OCI-LY1 (cell line): ENCODE measurements around the gene ASMTL.
"Not testable (repeated sequence)": the region's sequence is repeated elsewhere in the genome, so short reads cannot be mapped to it uniquely, and the experiment has no call there.

Source experiments
- H2AFZ ChIP-seq: fragments of 200-600 bp; sonication (generic), shearing (Covaris generic); 2 replicates; pipeline ENCODE4 v1.6.0; 2014; ENCODE audit warnings: antibody characterized with exemption, mild to moderate bottlenecking, low read length
- H3F3A ChIP-seq: fragments of 200-600 bp; sonication (generic), shearing (Covaris generic); 2 replicates; pipeline ENCODE4 v1.6.0; 2014; ENCODE audit warnings: mild to moderate bottlenecking, antibody characterized with exemption, low read length, moderate library complexity; ENCODE audit not compliant: insufficient read depth
- H3K27ac ChIP-seq: fragments of 200-600 bp; sonication (generic); 2 replicates; pipeline ENCODE4 v1.5.1; 2014; ENCODE audit warnings: low read length, mixed run types, mild to moderate bottlenecking, low read depth; ENCODE audit not compliant: poor library complexity, severe bottlenecking
- H3K27me3 ChIP-seq: fragments of 200-600 bp; sonication (generic); 2 replicates; pipeline ENCODE4 v1.6.0; 2014; ENCODE audit warnings: antibody characterized with exemption, mild to moderate bottlenecking, low read length, moderate library complexity; ENCODE audit not compliant: insufficient read depth
- H3K36me3 ChIP-seq: fragments of 200-600 bp; sonication (generic); 2 replicates; pipeline ENCODE4 v1.6.1; 2014; ENCODE audit warnings: mild to moderate bottlenecking, antibody characterized with exemption, low read length, moderate library complexity, mixed read lengths; ENCODE audit not compliant: insufficient read depth
- H3K4me1 ChIP-seq: fragments of 200-600 bp; sonication (generic); 2 replicates; pipeline ENCODE4 v1.5.1; 2014; ENCODE audit warnings: mild to moderate bottlenecking, low read length, moderate library complexity; ENCODE audit not compliant: insufficient read depth, severe bottlenecking
- H3K4me2 ChIP-seq: fragments of 200-600 bp; sonication (generic), shearing (Covaris generic); 2 replicates; pipeline ENCODE4 v1.6.1; 2014; ENCODE audit warnings: low read length
- H3K4me3 ChIP-seq: fragments of 200-600 bp; sonication (generic); 2 replicates; pipeline ENCODE4 v1.5.1; 2014; ENCODE audit warnings: low read length, low read depth, mild to moderate bottlenecking, mixed read lengths; ENCODE audit not compliant: poor library complexity, severe bottlenecking
- H3K79me2 ChIP-seq: fragments of 200-600 bp; shearing (Covaris generic); 2 replicates; pipeline ENCODE4 v1.6.1; 2016; ENCODE audit warnings: mixed run types, low read length, mixed read lengths; ENCODE audit not compliant: insufficient read depth
- H3K9ac ChIP-seq: fragments of 200-600 bp; sonication (generic), shearing (Covaris generic); 2 replicates; pipeline ENCODE4 v1.6.1; 2014; ENCODE audit warnings: mild to moderate bottlenecking, low read length, mixed read lengths
- H3K9me2 ChIP-seq: fragments of 200-600 bp; sonication (generic), shearing (Covaris generic); 2 replicates; pipeline ENCODE4 v1.6.1; 2014; ENCODE audit warnings: low read depth, mild to moderate bottlenecking, low read length, mixed read lengths
- H3K9me3 ChIP-seq: fragments of 200-600 bp; shearing (Covaris generic); 2 replicates; pipeline ENCODE4 v1.6.1; 2014; ENCODE audit warnings: low read length, mixed read lengths
- H4K20me1 ChIP-seq: fragments of 200-600 bp; sonication (generic), shearing (Covaris generic); 2 replicates; pipeline ENCODE4 v1.6.0; 2016; ENCODE audit warnings: mild to moderate bottlenecking, low read length; ENCODE audit not compliant: insufficient read depth
- EZH2 ChIP-seq: fragments of 200-600 bp; sonication (generic), shearing (Covaris generic); IDR thresholded peaks from 2 replicates; pipeline ENCODE4 v1.8.0; 2017; ENCODE audit warnings: borderline replicate concordance, mixed run types, mild to moderate bottlenecking, antibody characterized with exemption, low read length, moderate library complexity, mixed read lengths
- TF ChIP-seq, protein P1 (sequence below): fragments of 200-600 bp; sonication (generic), shearing (Covaris generic); IDR thresholded peaks from 2 replicates; pipeline ENCODE4 v1.5.1; 2017; ENCODE audit warnings: mild to moderate bottlenecking, antibody characterized with exemption, low read length, moderate library complexity, mixed read lengths

Gene ASMTL

DNA sequence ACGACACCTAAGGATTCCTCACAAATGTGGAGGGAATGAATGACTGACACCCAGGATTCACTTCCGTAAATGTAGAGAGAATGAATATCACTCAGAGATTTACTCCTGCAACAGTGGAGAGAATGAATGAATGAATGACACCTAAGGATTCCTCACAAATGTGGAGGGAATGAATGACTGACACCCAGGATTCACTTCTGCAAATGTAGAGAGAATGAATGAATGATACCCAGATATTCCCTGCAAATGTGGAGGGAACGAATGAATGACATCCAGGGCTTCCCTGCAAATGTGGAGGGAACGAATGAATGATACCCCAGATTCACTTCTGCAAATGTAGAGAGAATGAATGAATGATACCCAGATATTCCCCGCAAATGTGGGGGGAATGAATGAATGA, 36.6 kb upstream of the ASMTL start:
- Histone ChIP-seq H3F3A (peaks cover 15% of the 10 kb centered on the region), H3K36me3 (peaks cover 70% of the 10 kb centered on the region), H3K4me1 (peaks cover 56% of the 10 kb centered on the region)
- not testable (repeated sequence) for H3K4me3 ChIP-seq, H2AFZ ChIP-seq, H3K27ac ChIP-seq, H3K4me2 ChIP-seq, H3K27me3 ChIP-seq, H3K9me3 ChIP-seq, H3K9ac ChIP-seq, H4K20me1 ChIP-seq, H3K79me2 ChIP-seq, H3K9me2 ChIP-seq

DNA sequence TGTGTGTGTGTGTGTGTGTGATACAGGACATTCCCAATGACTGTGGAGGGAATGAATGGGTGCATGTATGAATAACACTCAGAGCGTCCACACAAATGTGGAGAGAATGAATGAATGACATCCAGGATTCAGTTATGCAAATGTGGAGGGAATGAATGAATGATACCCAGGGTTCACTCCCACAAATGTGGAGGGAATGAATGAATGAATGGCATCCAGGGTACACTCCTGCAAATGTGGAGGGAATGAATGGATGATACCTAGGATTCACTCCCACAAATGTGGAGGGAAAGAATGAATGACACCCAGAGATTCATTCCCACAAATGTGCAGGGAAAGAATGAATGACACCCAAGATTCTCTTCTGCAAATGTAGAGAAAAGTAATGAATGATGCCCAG, 36.0 kb upstream of the ASMTL start:
- Histone ChIP-seq H2AFZ (no peak overlapping the region), H3K9me3 (no peaks in the 10 kb centered on the region), H3K79me2 (0 out of 2 replicates have a peak, but pooled peaks cover 6% of the 10 kb centered on the region), H3K9ac (peak overlapping the region; percentile 48; the same call in 1 of the 2 replicates), H3K4me1 (peaks cover 56% of the 10 kb centered on the region), H3K4me2 (peak overlapping the region; percentile 58; the same call in 1 of the 2 replicates), H3K36me3 (peaks cover 76% of the 10 kb centered on the region), H3F3A (peaks cover 16% of the 10 kb centered on the region), H3K9me2 (no peaks in the 10 kb centered on the region), H3K4me3 (no peak overlapping the region), H3K27me3 (no peaks in the 10 kb centered on the region), H4K20me1 (no peaks in the 10 kb centered on the region), H3K27ac (peak overlapping the region; percentile 90)
- TF ChIP-seq EZH2, result no peak
- TF ChIP-seq, protein P1, sequence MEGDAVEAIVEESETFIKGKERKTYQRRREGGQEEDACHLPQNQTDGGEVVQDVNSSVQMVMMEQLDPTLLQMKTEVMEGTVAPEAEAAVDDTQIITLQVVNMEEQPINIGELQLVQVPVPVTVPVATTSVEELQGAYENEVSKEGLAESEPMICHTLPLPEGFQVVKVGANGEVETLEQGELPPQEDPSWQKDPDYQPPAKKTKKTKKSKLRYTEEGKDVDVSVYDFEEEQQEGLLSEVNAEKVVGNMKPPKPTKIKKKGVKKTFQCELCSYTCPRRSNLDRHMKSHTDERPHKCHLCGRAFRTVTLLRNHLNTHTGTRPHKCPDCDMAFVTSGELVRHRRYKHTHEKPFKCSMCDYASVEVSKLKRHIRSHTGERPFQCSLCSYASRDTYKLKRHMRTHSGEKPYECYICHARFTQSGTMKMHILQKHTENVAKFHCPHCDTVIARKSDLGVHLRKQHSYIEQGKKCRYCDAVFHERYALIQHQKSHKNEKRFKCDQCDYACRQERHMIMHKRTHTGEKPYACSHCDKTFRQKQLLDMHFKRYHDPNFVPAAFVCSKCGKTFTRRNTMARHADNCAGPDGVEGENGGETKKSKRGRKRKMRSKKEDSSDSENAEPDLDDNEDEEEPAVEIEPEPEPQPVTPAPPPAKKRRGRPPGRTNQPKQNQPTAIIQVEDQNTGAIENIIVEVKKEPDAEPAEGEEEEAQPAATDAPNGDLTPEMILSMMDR, result no peak

DNA sequence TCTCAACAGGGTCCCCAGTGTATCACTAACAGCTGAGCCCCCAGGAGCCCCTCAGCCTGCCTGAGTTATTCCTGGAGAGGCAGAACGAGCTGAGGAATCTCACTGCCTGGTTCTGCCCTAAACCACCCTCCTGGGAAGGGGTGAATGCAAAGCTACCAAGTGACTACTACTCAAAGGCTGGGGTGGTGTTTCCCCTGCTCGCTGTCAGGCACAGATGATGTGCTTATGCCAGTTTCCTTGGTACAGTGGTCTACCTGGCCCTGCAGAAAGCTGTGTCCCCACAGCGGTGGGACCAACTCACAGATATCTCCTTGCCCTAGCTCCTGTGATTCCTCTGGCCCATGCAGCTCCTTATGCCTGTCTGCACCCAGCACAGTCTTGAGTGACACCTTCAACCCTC, 35.4 kb upstream of the ASMTL start:
- Histone ChIP-seq H3F3A (peaks cover 14% of the 10 kb centered on the region), H3K9me2 (no peaks in the 10 kb centered on the region), H3K79me2 (0 out of 2 replicates have a peak, but pooled peaks cover 6% of the 10 kb centered on the region), H3K4me2 (peak overlapping the region; percentile 58), H3K4me1 (peaks cover 58% of the 10 kb centered on the region), H4K20me1 (no peaks in the 10 kb centered on the region), H3K9me3 (no peaks in the 10 kb centered on the region), H3K27me3 (no peaks in the 10 kb centered on the region), H3K9ac (peak overlapping the region; percentile 48; the same call in 1 of the 2 replicates), H3K4me3 (peak overlapping the region; percentile 25), H2AFZ (no peak overlapping the region), H3K36me3 (peaks cover 82% of the 10 kb centered on the region), H3K27ac (peak overlapping the region; percentile 90)
- TF ChIP-seq EZH2, result no peak
- TF ChIP-seq, protein P1, result no peak

DNA sequence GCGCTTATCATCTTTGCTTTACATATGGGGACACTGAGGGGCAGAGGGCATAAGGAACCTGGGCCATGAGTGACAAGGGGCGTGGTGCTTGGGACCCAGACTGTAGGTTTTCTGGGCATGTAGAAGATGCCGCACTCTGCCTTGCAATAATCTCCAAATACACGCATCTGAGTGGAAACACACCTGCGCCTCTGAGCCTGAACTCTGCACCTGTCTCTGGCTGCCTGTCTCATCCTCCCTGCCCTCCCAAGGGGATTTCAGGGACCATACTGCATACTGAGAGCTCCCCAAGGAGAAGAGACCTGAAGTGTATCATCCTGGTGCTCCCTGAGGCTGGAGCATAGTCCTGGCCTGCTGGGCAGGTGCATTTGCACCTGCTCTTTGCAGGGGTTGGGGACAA, 34.7 kb upstream of the ASMTL start:
- TF ChIP-seq, protein P1, result no peak
- TF ChIP-seq EZH2, result no peak
- Histone ChIP-seq H3K9me2 (no peaks in the 10 kb centered on the region), H3K79me2 (0 out of 2 replicates have a peak, but pooled peaks cover 6% of the 10 kb centered on the region), H3K36me3 (peaks cover 79% of the 10 kb centered on the region), H3K9me3 (no peaks in the 10 kb centered on the region), H3K27me3 (no peaks in the 10 kb centered on the region), H2AFZ (no peak overlapping the region), H3K4me3 (no peak overlapping the region), H3K4me2 (peak overlapping the region; percentile 32; the same call in 1 of the 2 replicates), H3K27ac (peak overlapping the region; percentile 90), H3K9ac (peak overlapping the region; percentile 16; the same call in 1 of the 2 replicates), H4K20me1 (no peaks in the 10 kb centered on the region), H3F3A (peaks cover 12% of the 10 kb centered on the region), H3K4me1 (peaks cover 55% of the 10 kb centered on the region)
